Body of pancreas (tissue), 4 donors: Measurements from ENCODE around the gene MAP3K6. TPM values are rescaled to one million over a fixed set of nuclear protein-coding genes. Genes with fewer than 3 reads are reported as not detected.

Experiments used
- ATAC-seq: fragments of 150-250 bp; one replicate; pipeline ENCODE4 v1.9.1; 2016
- DNase-seq, 4 donors: peaks; one replicate each; pipeline ENCODE4 v3.0.0-alpha.2; 2019
- H3K27ac ChIP-seq, 4 donors: fragments of 200-600 bp; sonication (generic); 1 replicate in 3 of 4; 2 replicates in 1 of 4; pipeline versions ENCODE4 v1.5.1 to v1.6.1; 2016 to 2019; ENCODE audit warnings: mild to moderate bottlenecking in 1 of 4, mixed read lengths in 1 of 4, moderate library complexity in 1 of 4
- H3K27me3 ChIP-seq, 2 donors: fragments of 200-600 bp; sonication (generic); one replicate each; pipeline ENCODE4 v1.6.0; 2016; ENCODE audit warnings: mild to moderate bottlenecking in 1 of 2
- H3K36me3 ChIP-seq, 2 donors: fragments of 200-600 bp; sonication (generic); replicated peaks in 1 of 2; 2 replicates each; pipeline ENCODE4 v1.5.1; 2016; ENCODE audit warnings: low read depth in 2 of 2; ENCODE audit not compliant: insufficient read depth in 1 of 2
- H3K4me1 ChIP-seq: fragments of 200-600 bp; sonication (generic); one replicate; pipeline ENCODE4 v1.6.0; 2016
- H3K4me3 ChIP-seq, 2 donors: fragments of 200-600 bp; sonication (generic); 1 replicate in 1 of 2; 2 replicates in 1 of 2; pipeline ENCODE4 v1.5.1; 2016 to 2019
- H3K9me3 ChIP-seq, 3 donors: fragments of 200-600 bp; sonication (generic); 1 replicate in 2 of 3; 2 replicates in 1 of 3; pipeline ENCODE4 v1.5.1; 2016
- POLR2A ChIP-seq, 3 donors: fragments of 450-650 bp; IDR thresholded peaks; one replicate each; pipeline ENCODE4 v1.6.1; 2016; ENCODE audit warnings: antibody characterized with exemption in 3 of 3, mild to moderate bottlenecking in 2 of 3
- WGBS, 2 donors: methylation state at CpG; one replicate each; pipeline ENCODE4 v1.1.5; 2017; 5-methylcytosine and 5-hydroxymethylcytosine counted together
- intact Hi-C: fragments of 100-400 bp; cut with DNase I; formaldehyde crosslinking; loops from one replicate; pipeline ENCODE4 v1.15.1; 2023
- total RNA-seq, 2 donors: library from RNA; depleted of rRNA; stranded (reverse); fragments of >200 nt; gene quantifications; one replicate each; pipeline ENCODE4 v1.1.0, GENCODE V29; 2016
- TF ChIP-seq, protein P1 (sequence below), 7 experiments: fragments of 450-650 bp in 4 of 7; fragments of 200-600 bp in 3 of 7; sonication (generic) in 3 of 7; IDR thresholded peaks; one replicate each; pipeline ENCODE4 v1.5.1; 2016 to 2019; ENCODE audit warnings: antibody characterized with exemption in 7 of 7

Gene MAP3K6
- total RNA-seq, 2 donors from 2014 or later, result 28.8 to 31.3 TPM

DNA sequence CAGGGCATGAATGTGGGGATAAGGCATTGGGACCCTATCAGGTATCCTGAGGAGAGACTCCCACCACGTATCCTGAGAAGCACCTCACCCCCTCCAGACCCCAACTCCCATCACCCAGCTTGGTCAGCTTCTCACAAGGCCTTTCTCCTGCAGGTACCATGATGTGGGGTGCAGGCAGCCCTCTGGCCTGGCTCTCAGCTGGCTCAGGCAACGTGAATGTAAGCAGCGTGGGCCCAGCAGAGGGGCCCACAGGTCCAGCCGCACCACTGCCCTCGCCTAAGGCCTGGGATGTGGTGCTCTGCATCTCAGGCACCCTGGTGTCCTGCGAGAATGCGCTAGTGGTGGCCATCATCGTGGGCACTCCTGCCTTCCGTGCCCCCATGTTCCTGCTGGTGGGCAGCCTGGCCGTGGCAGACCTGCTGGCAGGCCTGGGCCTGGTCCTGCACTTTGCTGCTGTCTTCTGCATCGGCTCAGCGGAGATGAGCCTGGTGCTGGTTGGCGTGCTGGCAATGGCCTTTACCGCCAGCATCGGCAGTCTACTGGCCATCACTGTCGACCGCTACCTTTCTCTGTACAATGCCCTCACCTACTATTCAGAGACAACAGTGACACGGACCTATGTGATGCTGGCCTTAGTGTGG lies 27.0 kb upstream of the MAP3K6 start:
- H3K27ac ChIP-seq, result no peak overlapping the region
- H3K36me3 ChIP-seq, result no peaks in the 10 kb centered on the region
- no peaks in the 10 kb centered on the region for H3K27me3 ChIP-seq
- intact Hi-C loops, result loop anchor here (2.0 to 5.0 kb wide), 3 partner anchors 36 to 214 kb away; no protein-coding TSS in a partner anchor
- H3K9me3 ChIP-seq, result no peaks in the 10 kb centered on the region
- no peak for TF ChIP-seq POLR2A (IDR thresholded peaks at IDR 0.05)
- TF ChIP-seq, protein P1, sequence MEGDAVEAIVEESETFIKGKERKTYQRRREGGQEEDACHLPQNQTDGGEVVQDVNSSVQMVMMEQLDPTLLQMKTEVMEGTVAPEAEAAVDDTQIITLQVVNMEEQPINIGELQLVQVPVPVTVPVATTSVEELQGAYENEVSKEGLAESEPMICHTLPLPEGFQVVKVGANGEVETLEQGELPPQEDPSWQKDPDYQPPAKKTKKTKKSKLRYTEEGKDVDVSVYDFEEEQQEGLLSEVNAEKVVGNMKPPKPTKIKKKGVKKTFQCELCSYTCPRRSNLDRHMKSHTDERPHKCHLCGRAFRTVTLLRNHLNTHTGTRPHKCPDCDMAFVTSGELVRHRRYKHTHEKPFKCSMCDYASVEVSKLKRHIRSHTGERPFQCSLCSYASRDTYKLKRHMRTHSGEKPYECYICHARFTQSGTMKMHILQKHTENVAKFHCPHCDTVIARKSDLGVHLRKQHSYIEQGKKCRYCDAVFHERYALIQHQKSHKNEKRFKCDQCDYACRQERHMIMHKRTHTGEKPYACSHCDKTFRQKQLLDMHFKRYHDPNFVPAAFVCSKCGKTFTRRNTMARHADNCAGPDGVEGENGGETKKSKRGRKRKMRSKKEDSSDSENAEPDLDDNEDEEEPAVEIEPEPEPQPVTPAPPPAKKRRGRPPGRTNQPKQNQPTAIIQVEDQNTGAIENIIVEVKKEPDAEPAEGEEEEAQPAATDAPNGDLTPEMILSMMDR (IDR thresholded peaks at IDR 0.05), result no peak
- peaks cover 19% of the 10 kb centered on the region for H3K4me1 ChIP-seq
- ATAC-seq (no peak), DNase-seq (no peak)
- WGBS, 2 donors, result 84 to 91% methylated on average over 8 to 17 of the region's 18 CpGs
- H3K4me3 ChIP-seq, result no peak overlapping the region

DNA sequence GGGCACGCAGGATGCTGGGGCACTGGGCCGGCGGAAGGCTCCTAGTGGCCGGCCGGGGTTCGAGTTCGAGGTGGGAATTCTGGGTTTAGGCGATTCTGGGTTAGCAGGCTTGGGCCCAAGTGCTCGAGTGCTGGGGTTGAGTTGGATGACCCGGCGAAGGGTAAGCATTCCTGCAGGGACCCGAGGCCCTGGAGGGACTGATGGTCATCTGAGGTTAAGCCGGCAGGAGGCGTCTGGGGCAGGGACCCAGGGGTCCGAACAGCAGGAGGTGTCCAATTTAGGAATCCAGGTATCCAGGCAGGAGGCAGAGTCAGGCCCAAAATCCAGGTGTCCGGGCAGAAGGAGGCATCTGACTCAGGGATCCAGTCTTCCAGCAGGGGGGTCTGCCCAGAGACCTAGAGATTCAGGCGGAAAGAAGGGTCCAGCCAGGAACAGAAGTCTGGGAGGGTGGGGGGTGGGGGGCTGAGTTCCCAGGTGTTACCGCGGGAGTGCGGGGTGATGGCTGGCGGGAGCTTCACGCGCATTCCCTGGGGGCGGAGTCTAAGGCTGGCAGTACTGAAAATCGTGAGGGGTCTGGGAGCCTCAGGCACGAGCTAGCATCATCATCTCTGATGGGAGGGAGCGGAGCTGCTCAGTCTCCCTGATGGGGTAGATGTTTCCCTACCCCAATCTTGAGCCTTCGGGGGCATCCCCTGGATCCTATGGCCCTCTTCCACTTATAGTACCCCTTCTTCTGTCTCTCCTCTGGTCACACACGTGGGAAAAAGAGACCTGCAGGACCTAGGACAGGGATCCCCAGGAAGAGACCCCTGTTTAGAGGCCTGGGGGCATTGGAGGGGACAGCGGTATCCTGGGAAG lies 26.2 kb upstream of the MAP3K6 start:
- no peak for ATAC-seq
- H3K27ac ChIP-seq, result peak overlapping the region in 3 of 4 donors; percentile 20 to 53 (median 49)
- peak overlapping the region in 1 of 2 donors; percentile 23 for H3K4me3 ChIP-seq

DNA sequence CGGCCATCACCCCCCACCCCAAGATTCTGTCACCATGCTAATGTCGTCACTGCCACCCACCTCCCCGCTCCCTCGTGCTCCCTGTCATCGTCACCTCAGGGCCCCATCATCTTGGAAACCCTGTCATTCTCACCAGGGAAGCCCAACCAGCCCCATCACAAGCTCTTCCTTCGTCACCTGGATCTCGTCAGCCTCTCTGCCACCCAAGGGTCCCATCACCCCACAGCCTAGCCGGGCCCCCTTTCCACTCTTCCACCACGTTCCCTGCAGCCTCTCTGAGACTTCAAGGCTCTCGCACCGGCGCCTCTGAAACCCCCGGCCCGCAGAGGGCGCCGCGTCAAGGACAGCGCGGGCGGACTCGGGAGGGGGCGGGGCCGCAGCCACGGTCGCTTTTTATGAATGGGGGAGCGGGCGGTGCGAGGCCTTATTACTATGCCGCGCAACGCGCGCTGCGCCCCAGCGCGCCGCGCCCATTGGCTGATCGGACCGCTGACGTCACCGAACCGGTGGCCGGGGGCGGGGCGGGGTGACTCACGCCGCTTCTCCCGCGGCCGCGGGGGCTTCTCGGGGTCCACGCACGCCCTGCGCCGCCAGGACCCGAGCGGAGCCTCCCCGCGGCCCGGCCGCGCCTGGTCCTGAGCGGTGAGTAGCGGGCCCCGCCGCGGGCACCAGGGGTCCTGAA lies 25.5 kb upstream of the MAP3K6 start, which contains the start of gene GPR3:
GPR3 (plus strand) TSS at position 527 of the 682 bp plus-strand sequence. CDS start 1,177 bp downstream, outside the sequence.
- Histone ChIP-seq H3K9me3 (no peaks in the 10 kb centered on the region), H3K27me3 (no peaks in the 10 kb centered on the region), H3K4me1 (peaks cover 22% of the 10 kb centered on the region), H3K36me3 (no peaks in the 10 kb centered on the region), H3K27ac (peak within 1 kb of the TSS in 3 of 4 donors; percentile 20 to 53 (median 49)), H3K4me3 (peak within 1 kb of the TSS in 1 of 2 donors; percentile 23)
- DNase-seq, result peak; percentile 85 to 92 (median 89)
- TF ChIP-seq POLR2A (IDR thresholded peaks at IDR 0.05), result no peak
- TF ChIP-seq, protein P1 (IDR thresholded peaks at IDR 0.05), result peak in 6 of 7 experiments; percentile 35 to 57 (median 46)
- ATAC-seq, result peak; percentile 86
- intact Hi-C loops, result loop anchor here (5.0 kb wide), 2 partner anchors 35 to 215 kb away; no protein-coding TSS in a partner anchor
- 1 to 9% methylated on average over 9 to 68 of the region's 69 CpGs for WGBS, 2 donors

More for the DNA sequence above, 26.2 kb upstream of the MAP3K6 start:
- Histone ChIP-seq H3K36me3 (no peaks in the 10 kb centered on the region), H3K9me3 (no peaks in the 10 kb centered on the region), H3K27me3 (no peaks in the 10 kb centered on the region), H3K4me1 (peaks cover 22% of the 10 kb centered on the region)
- WGBS, 2 donors, result 46 to 60% methylated on average over 25 to 27 of the region's 30 CpGs
- intact Hi-C loops, result loop anchor here (5.0 kb wide), 2 partner anchors 36 to 214 kb away; no protein-coding TSS in a partner anchor
- TF ChIP-seq, protein P1 (IDR thresholded peaks at IDR 0.05), result no peak
- no peak for TF ChIP-seq POLR2A (IDR thresholded peaks at IDR 0.05)
- no peak for DNase-seq

DNA sequence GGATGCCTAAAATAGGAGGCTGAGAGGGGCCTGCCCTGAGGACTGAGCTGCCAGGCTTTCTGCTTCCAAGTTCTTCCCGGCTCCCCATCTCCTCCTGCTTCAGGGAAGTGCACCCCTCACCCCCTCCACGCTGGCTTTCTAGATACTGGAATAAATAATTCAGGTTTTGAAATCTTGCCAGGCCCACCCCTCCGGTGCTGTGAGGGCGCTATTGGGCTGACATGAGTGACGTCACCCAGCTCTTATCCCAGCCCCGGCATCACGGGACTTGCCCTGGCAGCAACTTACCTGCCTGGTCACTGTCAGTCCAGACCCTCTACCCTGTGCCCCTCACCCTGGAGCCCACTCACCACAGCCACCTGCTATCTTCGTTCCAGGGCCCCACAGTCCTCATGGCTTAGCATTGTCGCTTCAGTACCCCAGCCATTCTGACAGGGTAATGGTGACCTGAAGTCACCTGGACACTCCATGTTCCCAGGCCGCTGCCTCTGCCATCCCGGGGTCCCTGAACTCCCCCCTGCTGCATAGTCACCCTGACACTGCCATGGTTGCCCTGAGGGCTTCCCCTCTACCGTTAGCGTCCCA lies 24.8 kb upstream of the MAP3K6 start:
- intact Hi-C loops, result loop anchor here (5.0 kb wide), 2 partner anchors 34 to 216 kb away; no protein-coding TSS in a partner anchor
- Histone ChIP-seq H3K4me3 (no peak overlapping the region), H3K36me3 (no peaks in the 10 kb centered on the region), H3K27me3 (no peaks in the 10 kb centered on the region), H3K27ac (peak overlapping the region in 3 of 4 donors; percentile 3 to 40 (median 27)), H3K9me3 (no peaks in the 10 kb centered on the region), H3K4me1 (peaks cover 22% of the 10 kb centered on the region)
- peak; percentile 47 to 69 (median 64) for DNase-seq
- 3 to 8% methylated on average over 11 to 13 of the region's 13 CpGs for WGBS, 2 donors
- TF ChIP-seq POLR2A (IDR thresholded peaks at IDR 0.05), result no peak
- TF ChIP-seq, protein P1 (IDR thresholded peaks at IDR 0.05), result no peak
- ATAC-seq, result peak; percentile 26
